ENCODE measurements around the gene ATF3.

Gene ATF3

GRCh38 chr1:212669600-212669999, 61.0 kb downstream of the ATF3 start:
- H3K4me3 ChIP-seq (ENCODE audit: low read depth, low read length): no peak overlapping the region
- TF ChIP-seq CTCF (IDR thresholded peaks at IDR 0.05; ENCODE audit: insufficient read depth, low read depth, low read length, missing control alignments): no peak
- DNase-seq (ENCODE audit: low read depth): no peak

- no peak overlapping the region for H3K4me3 ChIP-seq (ENCODE audit: low read depth, low read length)
- TF ChIP-seq CTCF (IDR thresholded peaks at IDR 0.05; ENCODE audit: insufficient read depth, low read depth, low read length, missing control alignments): no peak
- no peak for DNase-seq (ENCODE audit: low read depth)
Measured at GRCh38 chr1:212670301-212670700, 61.7 kb downstream of the ATF3 start.

Data from GM12865 (cell line).